GM18517 (cell line): ENCODE measurements around the gene EPB41L4B.
"Not testable (repeated sequence)": the region's sequence is repeated elsewhere in the genome, so short reads cannot be mapped to it uniquely, and the experiment has no call there.

Experiments used
- ATAC-seq: cut with Tn5 transposase; IDR thresholded peaks from one replicate; pipeline ENCODE4 v1.9.1; 2021; ENCODE audit warnings: mild to moderate bottlenecking, moderate library complexity; ENCODE audit not compliant: unreplicated experiment

The EPB41L4B gene

DNA sequence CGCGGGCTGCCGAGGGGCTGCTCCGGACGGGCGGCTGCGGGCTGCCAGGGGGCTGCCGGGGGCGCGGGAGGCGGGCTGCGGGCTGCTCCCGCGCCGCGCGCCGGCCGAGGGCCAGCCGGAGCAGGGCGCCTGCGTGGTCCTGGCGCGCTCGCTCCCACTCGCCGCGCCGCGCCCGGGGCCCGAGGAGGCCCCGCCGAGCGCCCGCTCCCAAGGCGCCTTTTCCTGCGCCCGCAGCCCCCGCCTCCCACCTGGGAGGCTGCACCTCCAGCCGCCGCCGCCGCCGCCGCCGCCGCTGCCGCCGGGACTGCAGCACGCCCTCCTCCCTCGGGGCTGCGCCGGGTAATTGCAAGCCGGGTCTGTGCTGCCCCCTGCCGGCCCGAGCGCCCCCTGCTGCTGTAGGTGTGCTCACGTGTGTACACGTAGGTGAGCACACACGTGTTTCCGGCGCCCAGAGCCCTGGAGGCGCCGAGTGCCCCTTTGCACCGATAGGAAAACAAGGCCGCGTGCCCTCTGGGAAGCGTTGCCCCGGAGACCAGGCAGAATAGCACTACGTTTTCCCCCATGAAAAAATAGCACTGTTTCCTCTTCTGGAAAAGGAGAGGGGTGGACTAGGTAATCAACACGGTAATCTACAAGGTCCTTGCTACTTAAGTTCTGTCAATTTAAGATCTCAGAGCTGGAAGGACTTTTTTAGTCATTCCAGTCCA, at the start of gene EPB41L4B:
Gene EPB41L4B, minus strand, starts transcription at position 318 of the 707 bp plus-strand sequence. CDS start 613 bp downstream, outside the sequence.
- peak; percentile 95 for ATAC-seq

DNA sequence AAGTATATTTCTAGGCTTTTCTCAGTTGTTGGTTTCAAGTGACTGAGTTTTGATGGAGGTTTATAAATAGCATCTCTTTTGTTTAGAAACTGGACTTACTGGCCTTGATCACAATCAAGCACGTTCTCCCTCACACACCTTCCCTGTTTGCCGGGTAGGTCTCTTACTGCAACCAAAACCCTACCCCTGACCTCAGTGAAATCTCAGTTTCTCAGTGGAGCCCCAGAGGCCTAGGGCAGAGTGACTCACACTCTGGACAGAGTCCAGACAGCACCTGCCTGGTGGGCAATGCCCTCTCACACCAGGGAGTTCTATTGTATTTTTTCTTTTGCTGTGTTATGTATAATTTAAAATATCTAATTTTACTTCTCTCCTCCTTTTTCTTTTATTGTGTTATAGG, 48.4 kb upstream of the EPB41L4B start:
- ATAC-seq: peak; percentile 66

DNA sequence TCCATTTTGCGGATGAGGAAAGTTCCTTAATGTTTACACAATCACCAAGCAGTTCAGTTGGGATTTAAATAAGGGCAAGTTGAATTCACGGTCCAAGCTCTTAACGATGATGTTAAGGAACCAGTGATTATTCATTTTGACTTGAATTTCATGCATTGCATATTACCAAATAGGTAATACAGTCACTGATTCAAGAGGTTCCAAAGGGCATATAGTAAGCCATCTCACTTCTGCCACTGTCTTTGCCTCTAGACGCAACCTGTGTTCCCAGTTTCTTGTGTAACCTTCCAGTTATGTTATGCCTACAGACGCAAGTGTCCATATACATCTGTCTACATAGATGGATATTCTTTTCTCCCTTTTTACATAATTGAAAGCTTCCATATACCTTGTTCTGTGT, 39.9 kb upstream of the EPB41L4B start:
- ATAC-seq: no peak

DNA sequence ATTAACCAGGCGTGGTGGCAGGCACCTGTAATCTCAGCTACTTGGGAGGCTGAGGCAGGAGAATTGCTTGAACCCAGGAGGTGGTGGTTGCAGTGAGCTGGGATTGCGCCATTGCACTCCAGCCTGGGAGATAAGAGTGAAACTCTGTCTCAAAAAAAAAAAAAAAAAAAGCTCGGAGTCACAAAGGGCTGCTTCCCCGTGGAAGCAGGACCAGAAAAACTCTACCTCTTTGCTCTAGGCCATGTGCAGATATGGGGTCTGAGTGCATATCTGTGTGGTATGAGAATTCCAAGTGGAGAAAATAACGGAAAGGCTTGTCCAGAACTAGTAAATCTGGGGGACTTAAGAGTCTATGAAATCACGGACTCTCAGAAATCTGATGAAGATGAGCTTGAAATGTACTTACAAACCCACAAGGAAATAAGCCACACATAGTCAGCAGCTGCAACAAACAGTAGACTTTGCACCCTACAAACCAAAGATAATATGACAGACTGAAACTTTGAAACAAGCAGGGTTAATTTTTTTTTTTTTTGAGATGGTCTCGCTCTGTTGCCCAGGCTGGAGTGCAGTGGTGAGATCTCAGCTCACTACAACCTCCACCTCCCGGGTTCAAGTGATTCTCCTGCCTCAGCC, 38.2 kb upstream of the EPB41L4B start:
- not testable (repeated sequence) for ATAC-seq

DNA sequence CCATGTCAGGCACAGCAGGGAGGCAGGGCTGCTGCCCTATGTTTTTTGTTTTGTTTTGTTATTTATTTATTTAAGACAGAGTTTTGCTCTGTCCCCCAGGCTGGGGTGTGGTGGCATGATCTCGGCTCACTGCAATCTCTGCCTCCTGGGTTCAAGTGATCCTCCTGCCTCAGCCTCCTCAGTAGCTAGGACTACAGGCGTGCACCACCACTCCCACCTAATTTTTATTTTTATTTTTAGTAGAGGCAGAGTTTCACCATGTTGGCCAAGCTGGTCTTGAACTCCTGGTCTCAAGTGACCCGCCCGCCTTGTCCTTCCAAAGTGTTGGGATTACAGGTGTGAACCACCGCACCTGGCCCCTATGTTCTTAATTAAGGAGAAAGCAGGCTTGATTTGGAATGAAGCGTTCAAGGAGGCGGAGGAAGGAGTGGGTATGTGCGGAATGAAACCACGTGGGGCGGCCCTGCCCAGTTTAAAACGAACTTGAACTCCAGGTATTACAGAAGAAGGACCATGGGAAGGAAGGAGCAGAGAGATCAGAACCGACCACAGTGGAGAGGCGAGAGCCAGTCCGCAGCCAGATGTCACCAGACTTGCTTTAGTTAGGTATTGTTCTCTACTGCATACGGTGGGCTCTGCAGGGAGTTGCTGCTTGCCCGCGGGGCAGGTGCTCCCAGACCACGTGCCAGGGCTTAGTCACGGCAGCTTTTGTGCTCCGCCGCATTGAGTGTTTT, 34.9 kb upstream of the EPB41L4B start:
- no peak for ATAC-seq

DNA sequence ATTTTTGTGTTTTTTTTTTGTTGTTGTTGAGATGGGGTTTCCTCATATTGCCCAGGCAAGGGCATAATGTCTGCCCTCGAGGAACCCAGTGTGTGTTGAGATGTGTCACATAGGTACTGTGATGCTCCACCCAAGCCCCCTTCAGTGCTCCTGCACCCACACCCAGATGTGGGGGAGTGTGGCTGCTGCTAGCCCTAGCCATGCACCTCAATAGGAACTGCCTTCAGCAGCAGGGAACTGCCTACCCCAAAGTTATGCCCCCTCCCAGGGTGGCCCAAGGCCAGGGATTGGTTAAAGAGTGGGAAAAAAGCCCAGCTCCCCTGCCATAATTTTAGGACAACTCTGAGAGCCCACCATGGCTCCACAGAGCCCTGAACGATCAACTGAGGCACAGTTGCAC, 33.3 kb upstream of the EPB41L4B start:
- no peak for ATAC-seq

DNA sequence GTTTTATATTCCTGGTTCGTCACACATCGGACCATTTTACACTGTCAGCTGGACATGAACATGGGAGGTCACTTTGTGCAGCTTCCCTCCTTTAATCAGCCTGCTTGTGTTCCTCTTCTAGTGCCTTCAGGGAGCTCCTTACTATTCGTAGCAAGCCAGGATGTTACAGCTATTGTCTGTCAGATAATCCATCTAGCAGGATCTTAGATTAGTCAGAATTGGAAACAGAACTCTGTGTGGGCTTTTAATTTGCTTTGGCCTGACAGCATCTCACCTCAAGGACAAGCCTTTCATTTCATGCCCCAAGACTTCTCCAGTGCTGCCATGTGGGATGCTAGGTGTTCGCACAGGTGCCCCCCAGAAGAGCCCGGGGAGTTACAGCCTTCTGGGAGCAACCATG, 30.2 kb upstream of the EPB41L4B start:
- ATAC-seq: no peak

DNA sequence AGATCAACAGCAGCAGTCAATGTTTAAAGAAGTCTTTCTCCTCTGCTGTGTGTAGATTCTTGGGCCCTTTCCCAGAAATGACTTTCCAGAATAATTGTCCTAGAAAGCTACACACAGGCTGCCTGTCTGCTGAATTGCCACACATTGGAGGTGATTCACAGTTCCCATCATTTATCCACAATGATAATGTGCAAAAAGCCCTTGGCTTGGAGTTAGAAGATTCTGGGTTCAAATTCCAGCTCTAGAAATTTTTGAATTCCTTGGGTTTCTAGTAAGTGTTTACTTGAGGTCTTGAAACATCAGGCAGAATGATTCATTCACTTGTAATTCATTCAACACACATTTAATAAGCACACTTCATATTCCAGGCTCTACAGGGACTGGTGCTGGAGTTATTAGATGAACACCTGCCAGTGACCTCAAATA, 28.6 kb upstream of the EPB41L4B start:
- no peak for ATAC-seq

DNA sequence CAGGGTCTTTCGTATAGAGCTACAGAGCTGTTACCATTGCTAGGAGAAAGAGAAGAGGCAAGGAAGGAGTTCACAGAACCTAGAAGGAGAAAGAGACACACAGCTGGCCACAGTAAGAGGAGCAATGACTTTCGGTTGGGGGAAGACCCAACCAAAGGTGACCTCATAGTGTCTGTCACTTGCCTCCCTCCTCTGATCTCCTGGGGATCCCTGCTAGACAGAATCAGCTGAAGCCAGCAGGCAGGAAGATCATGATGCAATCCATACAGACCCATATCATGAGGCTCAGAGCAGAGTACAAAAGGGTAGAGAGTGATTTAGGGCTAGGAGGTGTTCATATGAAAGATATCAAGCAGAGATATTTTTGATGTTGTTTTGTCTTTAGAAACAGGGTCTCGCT, 26.0 kb upstream of the EPB41L4B start:
- no peak for ATAC-seq

DNA sequence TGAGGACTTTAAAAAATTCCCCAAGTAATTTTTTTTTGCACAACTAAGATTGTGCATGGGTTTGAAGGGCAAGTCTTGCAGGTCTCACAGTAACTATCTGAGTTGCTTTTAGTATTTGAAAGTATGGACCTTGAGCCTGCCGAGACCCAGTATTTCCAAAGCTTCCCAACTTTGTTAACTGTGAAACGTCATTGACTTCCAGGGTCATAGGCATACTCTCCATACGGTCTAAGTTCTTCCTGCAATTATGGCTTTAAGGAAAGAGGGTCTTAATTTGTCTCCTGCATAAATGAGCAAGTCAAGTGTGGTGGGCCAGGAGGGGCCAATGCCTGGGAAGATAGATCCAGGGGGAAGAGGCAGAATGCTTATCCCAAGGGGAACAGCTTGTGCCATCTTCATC, 24.0 kb upstream of the EPB41L4B start:
- ATAC-seq: no peak

DNA sequence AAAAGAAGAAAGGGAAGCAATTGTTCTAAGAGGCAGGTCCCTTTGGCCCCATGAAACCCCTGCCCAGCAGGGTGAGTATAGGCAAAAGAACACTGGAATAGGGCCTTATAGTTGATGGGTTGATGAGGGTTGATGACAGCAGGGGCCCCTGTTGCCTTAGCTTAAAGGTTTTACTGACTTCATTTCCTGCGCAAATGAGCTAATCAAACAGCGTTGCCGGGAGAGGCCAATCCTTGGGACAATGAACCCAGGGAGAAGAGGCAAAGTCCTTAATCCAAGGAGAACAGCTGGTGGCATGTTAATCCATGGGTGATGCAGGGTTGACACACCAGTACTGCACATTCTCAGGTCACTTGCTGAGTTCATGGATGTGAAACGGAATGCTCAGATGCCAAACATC, 22.0 kb upstream of the EPB41L4B start:
- no peak for ATAC-seq

DNA sequence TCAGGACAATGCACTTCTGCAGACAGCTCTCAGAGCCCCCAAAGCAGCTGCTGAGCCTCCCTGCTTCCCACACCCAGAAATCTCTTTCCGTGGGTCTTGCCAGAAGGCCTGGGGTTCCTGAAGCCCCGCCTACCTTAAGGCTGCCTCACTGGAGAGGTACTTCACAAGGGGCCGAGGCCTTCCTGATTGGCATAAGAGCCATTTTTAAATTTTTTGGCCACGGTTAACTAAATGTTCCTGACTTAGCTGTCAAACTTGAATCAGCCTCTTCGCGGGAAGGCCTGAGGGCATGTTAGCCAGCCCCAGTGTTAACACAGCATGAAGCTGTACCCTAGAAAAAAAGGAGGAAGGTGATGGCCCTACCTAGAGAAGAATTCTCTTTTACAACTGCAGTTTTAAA, 20.7 kb upstream of the EPB41L4B start:
- ATAC-seq: no peak

DNA sequence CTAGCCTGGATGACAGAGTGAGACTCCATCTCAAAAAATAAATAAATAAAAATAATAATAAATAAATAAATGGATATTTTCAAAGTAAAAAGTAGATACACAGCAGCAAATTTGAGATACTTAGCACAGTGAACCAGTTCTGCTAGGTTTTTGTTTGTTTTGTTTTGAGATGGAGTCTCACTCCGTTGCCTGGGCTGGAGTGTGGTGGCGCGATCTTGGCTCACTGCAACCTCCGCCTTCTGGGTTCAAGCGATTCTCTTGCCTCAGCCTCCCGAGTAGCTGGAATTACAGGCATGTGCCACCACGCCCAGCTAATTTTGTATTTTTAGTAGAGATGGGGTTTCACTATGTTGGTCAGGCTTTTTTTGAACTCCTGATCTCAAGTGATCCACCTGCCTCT, 20.1 kb upstream of the EPB41L4B start:
- not testable (repeated sequence) for ATAC-seq

DNA sequence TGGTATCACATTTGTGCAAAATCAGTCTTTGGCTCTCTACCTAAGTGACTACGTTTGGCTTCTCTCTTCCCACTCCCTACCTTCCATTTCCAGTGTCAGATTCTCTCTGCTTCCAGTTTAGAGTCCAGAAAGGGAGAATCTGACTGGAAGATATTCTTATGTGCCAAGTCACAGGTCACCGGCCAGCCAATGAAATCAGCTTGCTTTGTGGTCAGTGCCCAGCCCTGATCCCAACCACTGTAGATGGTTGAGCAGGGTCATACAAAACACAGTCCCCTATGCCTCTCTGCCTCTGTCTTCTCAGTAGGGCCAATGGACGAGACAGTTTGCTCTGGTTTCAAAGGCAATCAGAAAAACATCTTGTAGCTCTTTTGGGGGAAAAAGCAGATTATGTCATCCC, 15.6 kb upstream of the EPB41L4B start:
- no peak for ATAC-seq

DNA sequence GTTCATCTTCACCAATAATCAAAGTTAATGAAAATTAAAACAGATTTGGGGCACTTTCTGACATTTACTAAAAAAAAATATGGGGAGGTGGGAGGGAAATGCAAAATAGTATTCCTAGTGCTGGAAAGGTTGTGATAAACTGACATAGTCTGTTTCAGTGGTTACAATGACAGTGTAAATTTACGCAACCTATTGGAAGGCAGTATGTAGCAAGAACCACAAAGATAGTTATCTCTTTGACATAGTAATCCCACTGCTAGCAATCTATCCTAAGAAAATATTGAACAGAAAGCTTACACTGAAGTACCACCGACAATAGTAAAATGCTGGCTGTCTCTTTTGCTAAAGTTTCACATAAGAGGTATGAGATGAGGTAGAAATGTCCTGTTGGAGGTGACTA, 15.1 kb upstream of the EPB41L4B start:
- ATAC-seq: no peak

DNA sequence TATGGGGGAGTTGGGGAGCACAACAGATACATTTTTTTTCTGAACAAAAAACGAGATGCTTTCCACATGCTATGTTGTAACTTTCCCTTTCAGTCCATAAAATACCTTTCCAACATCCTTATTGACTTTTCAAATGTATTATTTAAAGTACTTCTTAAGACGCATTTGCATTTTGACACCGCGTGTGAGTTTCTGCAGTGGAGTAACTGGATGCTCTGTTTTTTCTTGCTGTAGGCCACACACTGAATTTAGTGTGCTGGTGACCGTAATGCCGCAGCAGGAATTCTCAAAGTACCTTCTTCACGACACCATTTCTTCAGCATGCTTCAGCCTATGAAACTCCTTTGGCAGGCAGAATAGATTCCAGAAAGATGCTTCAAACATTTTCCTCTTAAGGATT, 14.3 kb upstream of the EPB41L4B start:
- ATAC-seq: no peak

DNA sequence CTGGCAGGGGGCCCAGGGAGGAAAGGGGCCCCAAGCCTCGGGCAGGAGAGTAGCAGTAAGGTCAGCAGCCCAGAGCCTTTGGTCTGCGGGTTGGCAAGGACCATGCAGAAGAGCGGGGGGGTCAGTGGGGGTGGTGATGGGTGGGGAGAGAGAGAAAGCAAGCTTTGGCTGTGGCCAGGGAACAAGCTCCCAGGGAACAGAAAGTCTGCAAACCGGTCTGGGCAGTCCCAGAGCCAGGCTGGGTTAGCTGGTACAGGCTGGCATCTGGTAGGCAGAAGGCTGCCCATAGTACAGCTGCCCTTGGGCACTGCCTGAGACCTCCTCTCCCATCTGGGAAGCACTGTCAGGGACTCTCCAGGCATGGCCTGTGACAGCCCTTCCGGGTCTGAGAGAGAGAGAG, 10.5 kb upstream of the EPB41L4B start:
- no peak for ATAC-seq

DNA sequence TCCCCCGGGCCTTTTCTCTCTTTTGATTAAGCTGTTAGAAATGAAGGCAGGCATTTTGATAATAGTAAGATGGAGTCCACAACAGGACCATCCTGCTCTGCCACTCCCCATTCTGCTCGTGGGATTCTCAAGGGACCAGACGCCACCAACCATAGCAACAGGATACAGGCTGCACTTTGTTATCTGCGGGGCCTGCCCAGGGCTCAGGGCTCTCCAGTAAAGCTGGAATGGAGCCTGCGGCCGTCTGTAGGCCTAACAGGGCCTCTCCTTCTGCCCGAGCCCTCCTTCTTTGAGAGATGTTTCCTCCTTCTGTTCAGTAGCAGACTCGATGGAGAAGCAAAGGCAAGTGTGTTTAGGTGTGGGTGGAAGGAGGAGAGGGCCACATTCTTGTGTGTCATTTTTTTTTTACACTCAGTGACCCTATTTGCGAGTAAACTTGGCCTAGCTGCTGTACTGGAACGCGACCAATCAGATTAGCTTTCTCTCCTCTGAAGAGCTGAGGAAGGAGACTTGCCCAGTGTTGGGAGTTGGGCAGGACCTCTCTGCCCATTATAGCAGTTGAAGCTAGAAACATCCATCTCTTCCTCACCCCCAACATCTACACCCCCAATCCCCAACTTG, 8.9 kb upstream of the EPB41L4B start:
- ATAC-seq: no peak

DNA sequence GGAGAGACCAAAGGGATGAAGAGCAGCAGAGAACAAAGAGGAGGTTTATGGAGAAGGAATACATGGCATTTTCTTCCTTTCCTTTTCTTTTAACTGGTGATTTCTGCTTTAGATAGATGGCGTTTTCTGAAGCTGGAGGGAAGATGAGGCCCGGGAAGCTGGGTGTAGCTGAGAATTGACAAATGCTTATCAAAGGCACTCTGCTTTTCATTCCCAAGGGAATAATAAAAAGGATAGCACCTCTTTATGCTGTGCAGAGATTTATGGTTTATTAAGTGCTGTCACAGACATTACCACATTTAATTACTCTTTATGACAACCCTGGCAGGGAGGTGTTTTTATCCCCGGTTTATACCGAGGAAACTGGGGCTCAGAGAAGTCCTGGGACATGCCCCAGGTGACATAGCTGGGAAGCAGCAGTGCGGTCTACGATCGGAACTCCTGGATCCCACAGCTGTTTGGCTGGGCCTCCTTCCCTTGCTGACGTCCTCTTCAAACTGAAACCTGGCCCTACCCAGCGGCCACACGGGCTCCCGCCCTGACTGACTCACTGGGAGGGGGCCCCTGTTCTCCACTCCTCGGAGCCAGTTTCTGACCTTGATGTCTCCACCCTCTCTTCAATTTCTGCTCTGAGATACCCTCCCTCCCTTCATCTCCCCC, 8.2 kb upstream of the EPB41L4B start:
- no peak for ATAC-seq

DNA sequence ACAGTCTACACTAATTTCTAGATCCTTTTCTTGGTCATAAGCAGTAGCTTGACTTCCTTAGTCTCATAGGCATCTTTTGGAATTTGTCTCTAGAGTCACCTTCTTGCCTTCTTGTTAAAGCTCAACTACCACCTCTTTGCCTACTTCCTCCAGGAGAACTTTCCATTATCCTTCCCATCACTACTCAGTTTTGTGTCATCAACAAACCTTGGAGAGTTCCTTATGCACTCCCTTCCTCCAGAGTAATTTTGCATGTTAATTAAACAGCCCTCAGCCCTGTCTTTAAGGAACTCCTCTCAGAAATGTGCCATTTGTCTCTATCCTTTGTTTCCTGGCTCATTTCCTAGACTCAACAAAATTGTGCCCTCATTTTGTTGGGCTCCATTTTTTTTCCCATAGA, 4.2 kb upstream of the EPB41L4B start:
- ATAC-seq: no peak

DNA sequence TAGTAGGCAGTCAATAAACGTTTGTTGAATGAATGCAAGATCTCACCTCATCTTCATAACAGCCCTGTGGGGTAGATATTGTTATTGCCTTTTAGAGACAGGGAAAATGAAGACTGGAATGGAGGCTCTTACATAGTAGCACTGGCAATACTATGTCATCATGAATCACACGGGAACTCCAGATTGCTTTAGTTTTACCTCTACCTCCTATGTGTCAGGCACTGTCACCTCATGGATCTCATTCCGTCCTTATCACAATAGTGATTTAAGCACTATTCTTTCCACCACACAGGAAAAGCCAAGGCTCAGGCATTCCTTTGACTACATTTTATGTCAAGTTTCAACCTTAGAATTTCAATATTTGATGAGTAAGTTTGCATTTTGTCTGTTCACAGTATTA, 2.9 kb upstream of the EPB41L4B start:
- ATAC-seq: no peak
